Testis (tissue), 2 donors: Measurements from ENCODE around the gene OR10J1.

Experiments
- CTCF ChIP-seq, 3 experiments: fragments of 450-650 bp in 2 of 3; fragments of 200-600 bp in 1 of 3; sonication (generic) in 1 of 3; IDR thresholded peaks; one replicate each; pipeline ENCODE4 v1.5.1; 2016 to 2019; ENCODE audit warnings: antibody characterized with exemption in 3 of 3, mild to moderate bottlenecking in 2 of 3, moderate library complexity in 1 of 3
- POLR2A ChIP-seq: fragments of 450-650 bp; IDR thresholded peaks from one replicate; pipeline ENCODE4 v1.6.1; 2017; ENCODE audit warnings: antibody characterized with exemption, mild to moderate bottlenecking, moderate library complexity

DNA sequence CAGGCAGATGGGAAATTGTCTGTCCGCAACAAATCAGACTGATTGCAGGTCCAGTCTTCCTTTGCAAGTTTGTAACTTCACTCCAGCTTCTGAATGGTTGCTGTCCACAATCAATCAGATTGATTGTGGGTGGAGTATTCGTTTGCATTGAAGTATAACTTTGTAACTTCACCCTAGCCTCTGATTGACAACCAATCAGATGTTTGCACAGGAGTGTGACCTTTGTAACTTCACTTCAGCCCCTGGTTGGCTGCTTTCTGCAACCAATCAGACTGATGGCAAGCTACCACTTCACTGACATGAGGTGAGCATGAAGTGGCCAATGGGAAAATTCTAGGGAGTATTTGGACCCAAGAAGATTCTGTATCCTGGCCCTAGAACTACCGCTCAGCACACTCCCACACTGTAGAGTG is 25.7 kb downstream of the OR10J1 start:
- TF ChIP-seq CTCF (IDR thresholded peaks at IDR 0.05) = no peak
- TF ChIP-seq POLR2A = no peak
